ENCODE data around the gene NOMO2.
"Not testable (repeated sequence)": the region's sequence is repeated elsewhere in the genome, so short reads cannot be mapped to it uniquely, and the experiment has no call there.

The NOMO2 gene

GRCh38 chr16:18591441-18591840 lies 29.5 kb upstream of the NOMO2 start:
- not testable (repeated sequence) for H3K36me3 ChIP-seq (ENCODE audit: control insufficient read depth in 1 of 2, insufficient read depth in 2 of 2, low read length in 2 of 2); H3K27ac ChIP-seq (ENCODE audit: low read length); H3K4me3 ChIP-seq (ENCODE audit: low read depth in 1 of 2, low read length in 2 of 2); H3K27me3 ChIP-seq (ENCODE audit: low read depth, low read length); H3K4me1 ChIP-seq (ENCODE audit: control insufficient read depth in 1 of 2, insufficient read depth in 2 of 2, low read length in 2 of 2); H3K9me3 ChIP-seq (ENCODE audit: control insufficient read depth in 1 of 2, low read length in 2 of 2)

GRCh38 chr16:18589806-18590205 lies 27.9 kb upstream of the NOMO2 start:
- H3K27ac ChIP-seq (ENCODE audit: low read length); H3K4me3 ChIP-seq (ENCODE audit: low read depth in 1 of 2, low read length in 2 of 2); H3K27me3 ChIP-seq (ENCODE audit: low read depth, low read length); H3K4me1 ChIP-seq (ENCODE audit: control insufficient read depth in 1 of 2, insufficient read depth in 2 of 2, low read length in 2 of 2); H3K36me3 ChIP-seq (ENCODE audit: control insufficient read depth in 1 of 2, insufficient read depth in 2 of 2, low read length in 2 of 2); H3K9me3 ChIP-seq (ENCODE audit: control insufficient read depth in 1 of 2, low read length in 2 of 2): not testable (repeated sequence)

- H3K9me3 ChIP-seq (ENCODE audit: control insufficient read depth in 1 of 2, low read length in 2 of 2); H3K4me1 ChIP-seq (ENCODE audit: control insufficient read depth in 1 of 2, insufficient read depth in 2 of 2, low read length in 2 of 2); H3K27me3 ChIP-seq (ENCODE audit: low read depth, low read length); H3K4me3 ChIP-seq (ENCODE audit: low read depth in 1 of 2, low read length in 2 of 2); H3K27ac ChIP-seq (ENCODE audit: low read length); H3K36me3 ChIP-seq (ENCODE audit: control insufficient read depth in 1 of 2, insufficient read depth in 2 of 2, low read length in 2 of 2): not testable (repeated sequence)
Measured at GRCh38 chr16:18586560-18587540, 25.0 kb upstream of the NOMO2 start.

GRCh38 chr16:18585789-18586188 lies 23.9 kb upstream of the NOMO2 start:
- H3K27ac ChIP-seq (ENCODE audit: low read length); H3K4me3 ChIP-seq (ENCODE audit: low read depth in 1 of 2, low read length in 2 of 2); H3K9me3 ChIP-seq (ENCODE audit: control insufficient read depth in 1 of 2, low read length in 2 of 2); H3K4me1 ChIP-seq (ENCODE audit: control insufficient read depth in 1 of 2, insufficient read depth in 2 of 2, low read length in 2 of 2); H3K27me3 ChIP-seq (ENCODE audit: low read depth, low read length); H3K36me3 ChIP-seq (ENCODE audit: control insufficient read depth in 1 of 2, insufficient read depth in 2 of 2, low read length in 2 of 2): not testable (repeated sequence)

- no peaks in the 10 kb centered on the region for H3K36me3 ChIP-seq (ENCODE audit: control insufficient read depth in 1 of 2, insufficient read depth in 2 of 2, low read length in 2 of 2)
- no peaks in the 10 kb centered on the region for H3K27me3 ChIP-seq (ENCODE audit: low read depth, low read length)
- no peak overlapping the region for H3K4me3 ChIP-seq (ENCODE audit: low read depth in 1 of 2, low read length in 2 of 2)
- H3K27ac ChIP-seq (ENCODE audit: low read length): no peak overlapping the region
- H3K4me1 ChIP-seq (ENCODE audit: control insufficient read depth in 1 of 2, insufficient read depth in 2 of 2, low read length in 2 of 2): no peaks in the 10 kb centered on the region
- peaks cover 0 to under 1% of the 10 kb centered on the region in 2 donors for H3K9me3 ChIP-seq (ENCODE audit: control insufficient read depth in 1 of 2, low read length in 2 of 2)
Measured at GRCh38 chr16:18582902-18583301, 21.0 kb upstream of the NOMO2 start.

- H3K27ac ChIP-seq (ENCODE audit: low read length); H3K4me1 ChIP-seq (ENCODE audit: control insufficient read depth in 1 of 2, insufficient read depth in 2 of 2, low read length in 2 of 2); H3K4me3 ChIP-seq (ENCODE audit: low read depth in 1 of 2, low read length in 2 of 2); H3K36me3 ChIP-seq (ENCODE audit: control insufficient read depth in 1 of 2, insufficient read depth in 2 of 2, low read length in 2 of 2); H3K9me3 ChIP-seq (ENCODE audit: control insufficient read depth in 1 of 2, low read length in 2 of 2); H3K27me3 ChIP-seq (ENCODE audit: low read depth, low read length): not testable (repeated sequence)
Measured at GRCh38 chr16:18580396-18580795, 18.5 kb upstream of the NOMO2 start.

- not testable (repeated sequence) for H3K27me3 ChIP-seq (ENCODE audit: low read depth, low read length); H3K36me3 ChIP-seq (ENCODE audit: control insufficient read depth in 1 of 2, insufficient read depth in 2 of 2, low read length in 2 of 2); H3K4me1 ChIP-seq (ENCODE audit: control insufficient read depth in 1 of 2, insufficient read depth in 2 of 2, low read length in 2 of 2); H3K9me3 ChIP-seq (ENCODE audit: control insufficient read depth in 1 of 2, low read length in 2 of 2); H3K27ac ChIP-seq (ENCODE audit: low read length); H3K4me3 ChIP-seq (ENCODE audit: low read depth in 1 of 2, low read length in 2 of 2)
Measured at GRCh38 chr16:18579261-18579660, 17.4 kb upstream of the NOMO2 start.

GRCh38 chr16:18577942-18578341 lies 16.0 kb upstream of the NOMO2 start:
- H3K36me3 ChIP-seq (ENCODE audit: control insufficient read depth in 1 of 2, insufficient read depth in 2 of 2, low read length in 2 of 2); H3K27ac ChIP-seq (ENCODE audit: low read length); H3K9me3 ChIP-seq (ENCODE audit: control insufficient read depth in 1 of 2, low read length in 2 of 2); H3K27me3 ChIP-seq (ENCODE audit: low read depth, low read length); H3K4me3 ChIP-seq (ENCODE audit: low read depth in 1 of 2, low read length in 2 of 2); H3K4me1 ChIP-seq (ENCODE audit: control insufficient read depth in 1 of 2, insufficient read depth in 2 of 2, low read length in 2 of 2): not testable (repeated sequence)

- not testable (repeated sequence) for H3K4me3 ChIP-seq (ENCODE audit: low read depth in 1 of 2, low read length in 2 of 2); H3K4me1 ChIP-seq (ENCODE audit: control insufficient read depth in 1 of 2, insufficient read depth in 2 of 2, low read length in 2 of 2); H3K27me3 ChIP-seq (ENCODE audit: low read depth, low read length); H3K27ac ChIP-seq (ENCODE audit: low read length); H3K36me3 ChIP-seq (ENCODE audit: control insufficient read depth in 1 of 2, insufficient read depth in 2 of 2, low read length in 2 of 2); H3K9me3 ChIP-seq (ENCODE audit: control insufficient read depth in 1 of 2, low read length in 2 of 2)
Measured at GRCh38 chr16:18575945-18576344, 14.0 kb upstream of the NOMO2 start.

GRCh38 chr16:18575298-18575917 lies 13.5 kb upstream of the NOMO2 start:
- not testable (repeated sequence) for H3K27me3 ChIP-seq (ENCODE audit: low read depth, low read length); H3K9me3 ChIP-seq (ENCODE audit: control insufficient read depth in 1 of 2, low read length in 2 of 2); H3K27ac ChIP-seq (ENCODE audit: low read length); H3K4me3 ChIP-seq (ENCODE audit: low read depth in 1 of 2, low read length in 2 of 2); H3K4me1 ChIP-seq (ENCODE audit: control insufficient read depth in 1 of 2, insufficient read depth in 2 of 2, low read length in 2 of 2); H3K36me3 ChIP-seq (ENCODE audit: control insufficient read depth in 1 of 2, insufficient read depth in 2 of 2, low read length in 2 of 2)

GRCh38 chr16:18573887-18574286 lies 12.0 kb upstream of the NOMO2 start:
- not testable (repeated sequence) for H3K9me3 ChIP-seq (ENCODE audit: control insufficient read depth in 1 of 2, low read length in 2 of 2); H3K27me3 ChIP-seq (ENCODE audit: low read depth, low read length); H3K27ac ChIP-seq (ENCODE audit: low read length); H3K36me3 ChIP-seq (ENCODE audit: control insufficient read depth in 1 of 2, insufficient read depth in 2 of 2, low read length in 2 of 2); H3K4me3 ChIP-seq (ENCODE audit: low read depth in 1 of 2, low read length in 2 of 2); H3K4me1 ChIP-seq (ENCODE audit: control insufficient read depth in 1 of 2, insufficient read depth in 2 of 2, low read length in 2 of 2)

GRCh38 chr16:18572973-18573372 lies 11.1 kb upstream of the NOMO2 start:
- H3K9me3 ChIP-seq (ENCODE audit: control insufficient read depth in 1 of 2, low read length in 2 of 2); H3K27me3 ChIP-seq (ENCODE audit: low read depth, low read length); H3K36me3 ChIP-seq (ENCODE audit: control insufficient read depth in 1 of 2, insufficient read depth in 2 of 2, low read length in 2 of 2); H3K27ac ChIP-seq (ENCODE audit: low read length); H3K4me3 ChIP-seq (ENCODE audit: low read depth in 1 of 2, low read length in 2 of 2); H3K4me1 ChIP-seq (ENCODE audit: control insufficient read depth in 1 of 2, insufficient read depth in 2 of 2, low read length in 2 of 2): not testable (repeated sequence)
